T-helper 2 cell treated with Interferon-gamma antibody and Interleukin-4, amounts not matched to agents 5 μg/mL and 100 μg/mL, for 36 hours (primary cell): ENCODE results near the gene VPS37B.
"Not testable (repeated sequence)": the region's sequence is repeated elsewhere in the genome, so short reads cannot be mapped to it uniquely, and the experiment has no call there.

ENCODE experiments used
- DNase-seq: peaks from one replicate; pipeline ENCODE4 v3.0.0; 2021; ENCODE audit warnings: low spot score
- H3K27ac Mint-ChIP-seq: one replicate; pipeline ENCODE4 v1.8.0; 2021; ENCODE audit warnings: mild to moderate bottlenecking, mixed read lengths
- H3K27me3 Mint-ChIP-seq: one replicate; pipeline ENCODE4 v1.8.0; 2021; ENCODE audit warnings: low read depth, mixed read lengths
- H3K36me3 Mint-ChIP-seq: one replicate; pipeline ENCODE4 v1.8.0; 2021; ENCODE audit warnings: low read depth, mixed read lengths
- H3K4me1 Mint-ChIP-seq: one replicate; pipeline ENCODE4 v1.8.0; 2021; ENCODE audit warnings: low read depth, mixed read lengths
- H3K4me3 Mint-ChIP-seq: one replicate; pipeline ENCODE4 v1.8.0; 2022; ENCODE audit warnings: mild to moderate bottlenecking, moderate library complexity, mixed read lengths
- H3K9me3 Mint-ChIP-seq: one replicate; pipeline ENCODE4 v1.8.0; 2021; ENCODE audit warnings: mixed read lengths

Gene VPS37B

DNA sequence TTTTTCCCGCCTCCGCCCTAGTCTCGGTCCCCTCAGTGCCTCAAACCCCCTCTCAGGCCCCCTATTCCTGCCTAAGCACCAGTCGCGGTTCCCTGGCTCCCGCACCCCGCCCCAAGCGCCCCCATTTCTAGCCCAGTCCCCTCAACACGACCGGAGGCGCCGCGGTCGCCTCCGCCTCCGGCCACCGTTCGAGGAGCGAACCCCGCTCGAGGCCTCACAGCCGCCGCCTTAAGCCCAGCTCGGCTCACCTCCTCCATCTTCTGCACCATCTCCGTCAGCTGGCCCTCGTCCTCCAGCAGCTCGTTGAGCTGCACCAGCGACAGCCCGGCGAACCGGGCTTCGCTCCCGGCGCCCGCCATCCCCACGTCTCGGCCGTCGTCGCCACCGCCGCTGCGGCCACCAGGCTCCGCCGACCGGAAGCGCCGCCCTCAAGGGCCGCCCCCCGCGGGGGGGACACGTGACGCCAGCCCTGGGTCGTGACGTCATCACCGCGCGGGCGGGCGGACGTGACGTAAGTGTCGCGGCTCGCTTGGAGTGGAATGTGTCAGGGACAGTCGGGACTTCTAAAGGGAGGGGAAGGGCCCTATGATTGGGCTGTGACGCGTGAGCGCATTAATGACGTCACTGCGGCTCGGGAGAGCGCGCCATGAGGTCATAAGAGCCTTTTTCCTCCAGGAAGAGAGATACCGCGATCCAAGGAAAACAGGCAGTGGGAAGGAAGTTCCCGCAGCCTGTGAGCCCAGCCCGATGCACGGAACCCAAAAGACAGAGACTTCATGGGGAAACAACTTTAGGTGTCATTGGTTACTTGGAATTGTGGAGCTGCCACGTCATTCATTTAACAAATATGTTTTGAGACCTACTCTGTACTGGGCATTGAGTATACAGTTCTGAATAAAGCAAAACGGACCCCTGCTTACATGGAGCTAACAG is at the start of gene VPS37B:
Gene VPS37B (minus strand): TSS at position 421 of the 933 bp plus-strand sequence. CDS start 62 bp downstream, at position 359.
- Mint-ChIP-seq H3K4me1 (peaks cover 61% of the 10 kb centered on the region), H3K9me3 (peaks cover 5% of the 10 kb centered on the region), H3K27ac (peak within 1 kb of the TSS; percentile 85), H3K4me3 (peak within 1 kb of the TSS; percentile 92), H3K36me3 (peaks cover 17% of the 10 kb centered on the region), H3K27me3 (peaks cover 11% of the 10 kb centered on the region)
- DNase-seq: peak; percentile 86

DNA sequence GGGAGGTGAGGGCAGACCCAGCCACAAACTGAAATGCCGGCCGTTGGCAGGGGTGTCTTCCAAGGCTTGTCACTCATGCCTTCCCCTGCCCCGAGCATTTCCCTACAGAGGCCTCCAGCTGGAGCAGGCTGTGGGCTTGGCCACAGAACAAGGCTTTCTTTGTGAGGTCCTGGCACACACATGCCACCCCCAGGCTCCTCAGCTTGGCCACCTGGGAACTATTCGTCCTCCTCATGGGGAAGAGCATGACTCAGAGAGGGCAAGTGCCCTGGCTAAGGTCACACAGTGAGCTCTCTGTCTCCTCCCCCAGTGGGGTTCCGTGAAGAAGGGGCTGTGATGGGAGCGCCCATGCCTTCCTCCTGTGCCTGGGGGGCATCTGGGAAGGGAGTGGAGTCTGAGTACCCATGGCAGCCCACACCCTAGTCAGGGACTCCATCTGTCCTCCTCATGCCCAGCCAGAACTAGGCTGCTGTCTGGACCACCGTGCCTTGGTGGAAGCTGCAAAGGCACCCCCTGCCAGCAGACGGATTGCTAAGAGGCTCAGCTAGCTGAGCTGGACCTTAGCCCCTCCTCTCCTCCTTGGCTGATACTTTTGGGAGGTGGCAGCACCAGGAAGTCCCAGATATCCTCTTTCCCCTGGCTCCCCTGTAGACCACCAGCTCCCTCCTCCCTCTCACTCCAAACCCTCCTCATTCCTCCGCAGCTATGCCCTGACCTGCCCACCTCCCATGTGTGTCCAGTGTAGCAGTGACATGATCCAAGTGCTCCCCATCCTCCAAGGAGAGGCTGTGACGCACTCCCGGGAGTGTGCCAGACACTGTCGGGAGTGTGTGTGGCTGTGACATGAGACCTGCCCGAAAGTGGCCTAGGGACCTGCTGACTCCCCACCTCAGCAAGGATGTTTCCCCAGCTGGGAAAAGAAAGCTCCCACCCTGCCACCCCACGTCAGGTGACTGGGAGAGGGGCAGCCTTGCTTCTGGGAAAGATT is 49.0 kb upstream of the VPS37B start:
- DNase-seq: no peak
- Mint-ChIP-seq H3K27me3 (no peaks in the 10 kb centered on the region), H3K4me3 (no peak overlapping the region), H3K36me3 (no peaks in the 10 kb centered on the region), H3K9me3 (no peaks in the 10 kb centered on the region), H3K4me1 (peaks cover 17% of the 10 kb centered on the region), H3K27ac (peak overlapping the region; percentile 26)

DNA sequence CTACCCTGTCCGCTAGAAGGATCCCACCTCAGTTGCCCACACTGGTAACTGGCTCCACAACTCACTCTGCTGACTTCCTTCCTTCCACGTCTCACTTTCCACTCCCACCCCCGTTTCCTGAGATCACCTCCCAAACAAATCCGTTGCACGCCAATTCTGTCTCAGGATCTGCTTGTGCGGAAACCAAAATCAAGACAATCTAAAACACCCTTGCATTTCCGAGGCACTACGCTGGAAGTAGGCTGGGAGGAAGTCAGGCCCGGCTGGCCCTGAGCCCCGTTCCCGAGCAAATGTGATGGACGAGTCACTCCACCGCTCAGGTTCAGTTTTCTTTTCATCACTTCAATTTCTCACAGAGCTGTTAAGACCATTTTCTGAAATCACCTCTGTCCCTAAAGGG is 47.3 kb upstream of the VPS37B start:
- H3K27me3 Mint-ChIP-seq: no peaks in the 10 kb centered on the region
- peaks cover 16% of the 10 kb centered on the region for H3K4me1 Mint-ChIP-seq
- H3K9me3 Mint-ChIP-seq: no peaks in the 10 kb centered on the region
- H3K4me3 Mint-ChIP-seq: no peak overlapping the region
- no peaks in the 10 kb centered on the region for H3K36me3 Mint-ChIP-seq
- no peak for DNase-seq
- no peak overlapping the region for H3K27ac Mint-ChIP-seq

- Mint-ChIP-seq H3K27ac (no peak overlapping the region), H3K9me3 (no peaks in the 10 kb centered on the region), H3K36me3 (no peaks in the 10 kb centered on the region), H3K27me3 (no peaks in the 10 kb centered on the region), H3K4me3 (no peak overlapping the region), H3K4me1 (peaks cover 14% of the 10 kb centered on the region)
- DNase-seq: no peak
Observed at GRCh38 chr12:122942637-122943036, 46.7 kb upstream of the VPS37B start.

DNA sequence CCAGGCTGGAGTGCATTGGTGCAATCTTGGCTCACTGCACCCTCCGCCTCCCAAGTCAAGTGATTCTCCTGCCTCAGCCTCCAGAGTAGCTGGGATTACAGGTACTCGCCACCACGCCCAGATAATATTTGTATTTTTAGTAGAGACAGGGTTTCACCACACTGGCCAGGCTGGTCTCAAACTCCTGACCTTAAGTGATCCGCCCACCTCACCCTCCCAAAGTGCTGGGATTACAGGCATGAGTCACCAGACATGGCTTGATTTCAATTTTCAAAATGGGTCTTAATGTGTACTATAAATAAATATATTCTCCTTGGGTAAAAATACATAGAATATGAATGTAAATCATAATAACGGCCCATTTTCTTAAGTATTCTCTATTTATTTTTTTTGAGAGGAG is 45.4 kb upstream of the VPS37B start:
- DNase-seq, H3K4me3 Mint-ChIP-seq, H3K36me3 Mint-ChIP-seq, H3K27me3 Mint-ChIP-seq, H3K4me1 Mint-ChIP-seq, H3K9me3 Mint-ChIP-seq, H3K27ac Mint-ChIP-seq: not testable (repeated sequence)

- no peaks in the 10 kb centered on the region for H3K9me3 Mint-ChIP-seq
- H3K27ac Mint-ChIP-seq: no peak overlapping the region
- no peak for DNase-seq
- no peaks in the 10 kb centered on the region for H3K27me3 Mint-ChIP-seq
- no peaks in the 10 kb centered on the region for H3K36me3 Mint-ChIP-seq
- H3K4me3 Mint-ChIP-seq: no peak overlapping the region
- H3K4me1 Mint-ChIP-seq: no peaks in the 10 kb centered on the region
Observed at GRCh38 chr12:122939125-122939524, 43.2 kb upstream of the VPS37B start.

DNA sequence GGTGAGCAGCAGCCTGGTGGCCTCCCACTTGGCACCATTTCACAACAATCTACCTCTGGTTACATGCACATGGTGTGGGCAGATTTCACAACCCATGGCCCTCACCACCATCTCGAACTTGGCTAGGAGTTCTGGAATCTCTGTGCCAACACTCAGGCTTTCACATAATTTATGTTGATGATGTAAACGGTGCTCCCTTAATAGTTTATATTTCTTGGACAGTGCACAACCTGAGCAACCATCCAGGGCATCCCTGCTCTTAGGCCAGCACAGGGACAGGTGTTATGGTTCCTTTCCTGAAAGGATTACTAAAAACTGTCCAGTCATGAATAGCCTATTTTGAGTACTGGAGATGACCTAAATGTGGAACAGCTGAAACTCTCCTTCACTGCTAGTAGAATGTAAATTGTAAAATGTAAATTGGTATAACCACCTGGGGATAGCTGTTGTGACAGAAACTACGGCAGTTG is 41.7 kb upstream of the VPS37B start:
- H3K36me3 Mint-ChIP-seq: no peaks in the 10 kb centered on the region

DNA sequence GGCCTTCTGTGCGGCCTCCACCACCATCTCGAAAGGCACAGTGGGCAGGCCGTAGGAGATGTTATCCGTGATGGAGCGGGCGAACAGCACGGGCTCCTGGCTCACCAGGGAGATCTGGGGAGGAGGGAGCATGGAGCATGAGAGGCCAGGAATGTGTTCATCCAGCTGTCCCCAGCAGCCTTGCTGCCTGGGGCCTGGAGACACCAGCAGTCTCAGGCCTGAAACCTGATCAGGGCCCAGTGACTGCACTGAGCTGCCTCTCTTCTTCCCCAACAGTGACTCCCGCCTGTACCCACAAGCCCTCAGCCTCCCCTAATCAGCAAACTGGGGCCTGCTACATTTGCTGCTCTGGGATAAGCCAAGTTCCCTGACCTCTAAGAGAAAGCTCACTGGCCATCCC is 39.4 kb upstream of the VPS37B start:
- H3K27ac Mint-ChIP-seq: no peak overlapping the region
- no peaks in the 10 kb centered on the region for H3K27me3 Mint-ChIP-seq
- no peak for DNase-seq
- H3K4me3 Mint-ChIP-seq: no peak overlapping the region
- H3K4me1 Mint-ChIP-seq: no peaks in the 10 kb centered on the region
- no peaks in the 10 kb centered on the region for H3K36me3 Mint-ChIP-seq
- no peaks in the 10 kb centered on the region for H3K9me3 Mint-ChIP-seq

More for the DNA sequence above, 41.7 kb upstream of the VPS37B start:
- Mint-ChIP-seq H3K9me3 (no peaks in the 10 kb centered on the region), H3K4me1 (no peaks in the 10 kb centered on the region), H3K27ac (no peak overlapping the region), H3K27me3 (no peaks in the 10 kb centered on the region), H3K4me3 (no peak overlapping the region)
- DNase-seq: no peak

- H3K36me3 Mint-ChIP-seq: no peaks in the 10 kb centered on the region
Observed at GRCh38 chr12:122934722-122935121, 38.8 kb upstream of the VPS37B start.

GRCh38 chr12:122932207-122932606 is 36.3 kb upstream of the VPS37B start:
- Mint-ChIP-seq H3K36me3 (no peaks in the 10 kb centered on the region), H3K4me3 (no peak overlapping the region)

More at GRCh38 chr12:122934722-122935121, 38.8 kb upstream of the VPS37B start:
- Mint-ChIP-seq H3K27me3 (no peaks in the 10 kb centered on the region), H3K4me3 (no peak overlapping the region), H3K27ac (no peak overlapping the region), H3K9me3 (no peaks in the 10 kb centered on the region), H3K4me1 (no peaks in the 10 kb centered on the region)
- DNase-seq: no peak

DNA sequence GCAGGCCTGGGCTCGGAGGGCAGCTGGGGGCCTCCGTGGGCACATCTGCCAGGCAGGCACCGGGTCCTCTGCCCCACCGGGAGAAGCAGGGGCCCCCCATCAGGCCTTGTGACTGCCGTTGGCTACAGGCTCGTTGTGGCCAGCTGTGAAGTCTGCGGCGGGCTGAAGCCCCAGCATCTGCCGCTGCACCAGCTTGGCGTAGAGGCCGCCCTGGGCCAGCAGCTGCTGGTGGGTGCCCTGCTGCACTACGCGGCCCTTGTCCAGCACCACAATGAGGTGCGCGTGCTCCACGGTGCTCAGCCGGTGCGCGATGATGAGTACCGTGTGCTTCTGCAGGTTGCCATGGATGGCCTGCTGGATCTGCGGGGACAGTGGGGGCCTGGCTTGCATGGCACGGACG is 33.9 kb upstream of the VPS37B start:
- no peak overlapping the region for H3K4me3 Mint-ChIP-seq
- H3K36me3 Mint-ChIP-seq: no peaks in the 10 kb centered on the region
- H3K4me1 Mint-ChIP-seq: no peaks in the 10 kb centered on the region

More at GRCh38 chr12:122932207-122932606, 36.3 kb upstream of the VPS37B start:
- Mint-ChIP-seq H3K4me1 (no peaks in the 10 kb centered on the region), H3K27me3 (no peaks in the 10 kb centered on the region), H3K27ac (no peak overlapping the region), H3K9me3 (no peaks in the 10 kb centered on the region)
- DNase-seq: no peak

DNA sequence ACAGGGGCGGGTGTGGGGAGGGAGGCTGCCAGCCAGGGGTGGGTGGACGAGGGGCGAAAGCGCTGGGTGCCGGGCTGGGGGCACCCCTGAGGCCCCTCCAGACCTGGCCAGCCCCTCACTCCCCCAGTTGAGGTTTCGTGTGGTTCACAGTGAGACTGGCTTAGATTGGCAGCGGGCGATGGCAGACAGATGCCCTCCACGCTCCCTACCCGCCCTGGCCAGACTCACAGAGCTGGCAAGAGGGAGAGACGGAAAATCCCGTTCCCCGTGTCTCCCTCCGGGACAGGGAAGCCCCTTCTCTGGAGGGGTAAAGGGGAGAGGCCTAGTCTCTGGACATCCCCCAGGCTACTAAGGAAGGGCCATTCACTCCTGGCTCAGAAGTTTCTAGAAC is 33.2 kb upstream of the VPS37B start:
- Mint-ChIP-seq H3K27me3 (no peaks in the 10 kb centered on the region), H3K27ac (no peak overlapping the region), H3K9me3 (no peaks in the 10 kb centered on the region), H3K4me3 (no peak overlapping the region), H3K36me3 (no peaks in the 10 kb centered on the region), H3K4me1 (no peaks in the 10 kb centered on the region)
- DNase-seq: no peak

More for the DNA sequence above, 33.9 kb upstream of the VPS37B start:
- no peaks in the 10 kb centered on the region for H3K27me3 Mint-ChIP-seq
- no peak for DNase-seq
- H3K9me3 Mint-ChIP-seq: no peaks in the 10 kb centered on the region
- no peak overlapping the region for H3K27ac Mint-ChIP-seq

GRCh38 chr12:122928404-122929147 is 32.7 kb upstream of the VPS37B start:
- Mint-ChIP-seq H3K27me3 (no peaks in the 10 kb centered on the region), H3K9me3 (no peaks in the 10 kb centered on the region), H3K4me3 (no peak overlapping the region), H3K27ac (no peak overlapping the region), H3K4me1 (no peaks in the 10 kb centered on the region), H3K36me3 (no peaks in the 10 kb centered on the region)
- DNase-seq: no peak
